ENCODE measurements around the gene LDLRAD4.

GRCh38 chr18:13261661-13262357 is 43.2 kb downstream of the LDLRAD4 start:
- TF ChIP-seq YY1 (IDR thresholded peaks at IDR 0.05; ENCODE audit: low read depth) (no peak), ZBTB7A (IDR thresholded peaks at IDR 0.05; ENCODE audit: low read depth) (no peak), TEAD4 (IDR thresholded peaks at IDR 0.05) (no peak), USF1 (IDR thresholded peaks at IDR 0.05) (no peak)
